Right ventricle myocardium inferior (tissue), 1 donor: ENCODE measurements around the gene CNTNAP2. TPM values are rescaled to one million over a fixed set of nuclear protein-coding genes. Genes with fewer than 3 reads are reported as not detected.

Experiments used
- ATAC-seq: fragments of 200-7000 bp; cut with Tn5 transposase; one replicate; pipeline ENCODE4 v1.9.1; 2020; ENCODE audit warnings: mild to moderate bottlenecking, moderate library complexity
- DNase-seq: peaks from one replicate; pipeline ENCODE4 v3.0.0; 2021; ENCODE audit errors: missing footprints
- intact Hi-C: fragments of 100-400 bp; cut with DNase I; formaldehyde crosslinking; loops from one replicate; pipeline ENCODE4 v1.11.0; 2022
- total RNA-seq: library from RNA; stranded (reverse); fragmentation: NEBNext Ultra II Directional; extraction: Animal tissue kit (Norgen Biotek cat#: 25700); gene quantifications from one replicate; pipeline ENCODE4 v1.2.1, GENCODE V29; 2021
- donor health status: DM: no; HTN: yes; CAD: no; lungs with severe emphysema.

The CNTNAP2 gene
- total RNA-seq, 1 donor from 2014 or later, result 0.65 TPM

DNA sequence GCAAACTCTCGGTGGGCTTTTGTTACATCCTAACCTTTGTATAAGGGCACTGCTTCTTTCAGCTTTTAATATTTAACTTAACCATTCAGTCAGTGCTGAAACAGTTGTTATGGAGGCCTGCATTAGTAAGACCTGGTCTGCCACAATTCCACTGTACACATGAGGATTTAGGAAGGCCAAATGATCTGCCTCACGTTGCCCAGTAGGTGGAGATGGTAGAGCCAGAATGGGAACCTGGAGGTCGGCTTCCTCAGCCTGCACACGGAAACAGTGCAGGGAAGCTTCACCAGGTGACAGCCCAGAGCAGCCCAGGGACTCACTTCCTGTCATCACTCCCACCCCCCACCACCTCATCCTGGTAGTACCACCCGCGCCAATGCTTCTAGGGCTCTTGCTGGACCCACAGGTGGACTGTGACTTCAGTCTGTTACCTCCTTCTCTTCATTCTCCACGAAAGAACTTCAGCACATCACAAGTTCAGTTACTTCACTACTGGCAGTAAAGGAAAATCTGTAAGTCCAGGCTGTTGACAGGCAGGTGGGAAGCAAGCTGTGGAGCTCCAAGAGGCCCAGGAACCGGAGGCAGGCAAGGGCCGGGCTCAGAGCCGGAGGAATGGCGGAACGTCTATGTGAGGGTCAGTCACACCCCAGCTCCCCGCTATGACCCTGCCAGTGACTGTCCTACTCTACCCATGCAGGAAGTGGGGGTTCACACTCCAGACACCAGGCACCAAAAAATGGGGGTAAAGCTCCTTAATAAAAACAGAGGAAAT is 1993.7 kb downstream of the CNTNAP2 start:
- DNase-seq (no peak), ATAC-seq (no peak)
- intact Hi-C loops, result loop anchor here (1.0 kb wide), 1 partner anchor 132 kb away; no protein-coding TSS in a partner anchor

DNA sequence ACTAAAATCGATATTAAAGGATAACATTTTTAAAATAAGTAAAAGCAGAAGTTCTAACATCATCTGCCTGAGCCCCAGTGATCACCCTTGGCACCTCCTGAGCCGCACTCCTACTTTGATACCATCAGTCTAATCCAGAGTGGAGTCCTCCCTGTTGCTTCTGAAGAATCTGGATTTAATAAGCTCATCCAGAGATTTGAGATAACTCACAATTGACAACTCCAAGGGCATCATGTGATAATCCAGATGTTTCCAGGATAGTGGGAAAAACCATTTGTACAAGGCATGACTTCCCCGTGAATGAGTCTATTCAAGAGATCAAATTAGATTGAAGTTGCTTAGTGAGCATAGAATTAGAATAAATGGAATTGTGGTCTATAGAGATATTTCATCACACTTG is 1998.2 kb downstream of the CNTNAP2 start:
- no peak for ATAC-seq
- DNase-seq, result no peak
- intact Hi-C loops, result no loop called here

DNA sequence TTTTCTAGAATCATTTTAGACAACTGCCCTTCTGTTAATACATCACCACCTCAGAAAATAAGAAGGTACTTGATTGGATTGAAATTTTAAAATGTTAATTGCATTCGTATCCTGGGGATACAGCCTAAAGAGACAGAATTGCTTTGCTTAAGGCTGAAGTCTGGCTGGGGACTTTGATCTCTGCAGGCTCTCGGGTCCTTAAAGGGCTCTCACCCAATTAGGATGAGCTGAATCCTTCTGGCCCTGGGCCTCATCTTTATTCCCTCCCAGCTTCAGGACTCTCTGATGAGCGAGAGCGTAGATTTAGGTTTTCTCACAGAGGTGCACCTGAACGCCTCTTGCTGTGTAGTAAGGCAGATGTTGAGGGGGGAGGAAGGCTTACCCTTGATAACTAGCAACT is 1998.7 kb downstream of the CNTNAP2 start:
- no peak for DNase-seq
- no peak for ATAC-seq
- intact Hi-C loops, result no loop called here

GRCh38 chr7:148116195-148116594 is 1999.6 kb downstream of the CNTNAP2 start:
- DNase-seq, result no peak
- ATAC-seq, result no peak
- intact Hi-C loops, result no loop called here

GRCh38 chr7:148116829-148117403 is 2000.3 kb downstream of the CNTNAP2 start:
- intact Hi-C loops, result no loop called here
- DNase-seq (no peak), ATAC-seq (no peak)

- ATAC-seq (no peak), DNase-seq (no peak)
- intact Hi-C loops, result no loop called here
Measured at GRCh38 chr7:148118371-148118770, 2001.8 kb downstream of the CNTNAP2 start.

GRCh38 chr7:148121401-148121800 is 2004.8 kb downstream of the CNTNAP2 start:
- no peak for ATAC-seq
- intact Hi-C loops, result no loop called here
- DNase-seq, result no peak

DNA sequence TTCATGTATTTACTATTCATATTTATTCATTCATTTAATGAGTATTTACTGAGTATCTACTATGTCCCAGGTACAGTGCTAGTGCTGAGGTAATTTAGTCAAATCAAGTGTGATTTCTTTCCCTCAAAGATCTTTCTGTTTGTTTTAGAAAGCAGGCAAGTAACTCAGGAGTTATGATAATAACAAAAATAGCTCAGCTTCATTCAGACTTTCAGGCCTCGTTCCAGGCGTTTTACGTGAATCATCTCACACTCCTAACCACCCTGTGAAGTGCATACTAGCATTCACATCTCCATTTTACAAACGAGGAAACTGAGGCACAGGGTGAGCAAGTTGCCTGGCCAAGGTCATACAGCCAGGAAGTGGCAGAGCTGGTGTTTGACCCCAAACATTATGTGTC is 2005.2 kb downstream of the CNTNAP2 start:
- ATAC-seq, result no peak
- DNase-seq, result no peak
- intact Hi-C loops, result no loop called here

DNA sequence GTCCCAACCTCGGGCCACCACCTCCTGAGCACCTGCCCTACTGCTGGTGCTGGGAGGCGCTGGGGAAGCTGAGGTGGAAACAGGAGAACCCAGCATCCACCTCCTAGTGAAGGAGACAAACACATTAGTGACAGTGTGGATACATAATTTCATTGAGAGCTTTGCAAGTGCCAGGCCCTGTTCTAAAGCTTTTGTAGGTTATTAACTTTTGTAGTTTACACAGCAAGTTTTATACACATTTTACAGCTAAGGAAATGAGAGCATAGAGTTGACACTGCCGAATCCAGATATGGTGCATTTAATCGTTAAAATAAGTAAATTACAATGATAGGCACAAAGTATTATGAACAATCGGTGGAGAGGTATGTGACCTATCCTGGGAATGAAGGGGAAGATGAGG is 2007.9 kb downstream of the CNTNAP2 start:
- ATAC-seq, result no peak
- intact Hi-C loops, result no loop called here
- no peak for DNase-seq

GRCh38 chr7:148127374-148127773 is 2010.8 kb downstream of the CNTNAP2 start:
- intact Hi-C loops, result no loop called here
- ATAC-seq (no peak), DNase-seq (no peak)

DNA sequence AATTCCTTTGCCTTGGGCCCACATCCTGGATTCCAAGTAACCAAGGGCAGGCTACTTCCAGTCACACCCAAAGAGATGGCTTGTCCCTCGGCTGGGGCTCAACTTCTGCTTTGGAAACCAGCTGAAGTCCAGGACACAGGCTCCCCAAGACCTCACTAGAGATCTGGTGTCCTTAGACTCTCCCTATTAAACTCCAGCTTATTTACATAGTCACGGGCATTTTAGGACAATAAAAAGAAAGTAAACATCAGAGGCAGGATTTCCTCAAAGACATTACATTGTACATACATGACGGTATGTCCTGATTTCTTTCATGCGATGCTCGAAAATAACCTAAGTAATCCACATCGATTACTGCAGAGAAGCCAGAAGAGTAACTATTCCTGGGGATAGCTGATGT is 2012.4 kb downstream of the CNTNAP2 start:
- intact Hi-C loops, result no loop called here
- no peak for DNase-seq
- ATAC-seq, result no peak

GRCh38 chr7:148135116-148135515 is 2018.5 kb downstream of the CNTNAP2 start:
- intact Hi-C loops, result no loop called here
- no peak for DNase-seq
- no peak for ATAC-seq

- no peak for DNase-seq
- intact Hi-C loops, result no loop called here
Measured at GRCh38 chr7:148135997-148136396, 2019.4 kb downstream of the CNTNAP2 start.

GRCh38 chr7:148142660-148143248 is 2026.2 kb downstream of the CNTNAP2 start:
- ATAC-seq (no peak), DNase-seq (no peak)
- intact Hi-C loops, result no loop called here

More at GRCh38 chr7:148135997-148136396, 2019.4 kb downstream of the CNTNAP2 start:
- no peak for ATAC-seq

DNA sequence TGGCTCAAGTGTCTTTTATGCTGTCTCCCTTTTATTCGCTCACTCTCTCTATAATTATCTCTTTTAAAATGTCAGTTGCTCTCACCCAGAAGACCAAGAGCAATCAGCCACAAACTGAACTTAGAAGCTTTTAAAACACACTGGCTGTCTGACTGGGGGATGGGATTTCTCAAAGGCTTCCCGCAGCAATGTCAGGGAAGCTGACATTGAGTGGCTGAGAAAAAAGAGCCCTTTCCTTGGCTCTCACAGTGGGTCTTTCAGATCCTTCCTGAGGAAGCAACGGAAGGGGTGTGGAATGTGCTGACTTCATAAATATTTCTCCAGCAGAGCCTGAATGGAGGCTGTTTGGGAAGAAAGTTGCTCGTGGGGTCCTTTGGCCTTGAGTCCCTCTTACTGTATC is 2028.2 kb downstream of the CNTNAP2 start:
- DNase-seq (no peak), ATAC-seq (no peak)
- intact Hi-C loops, result no loop called here

- ATAC-seq, result no peak
- no peak for DNase-seq
- intact Hi-C loops, result no loop called here
Measured at GRCh38 chr7:148146346-148146745, 2029.7 kb downstream of the CNTNAP2 start.

- intact Hi-C loops, result no loop called here
- DNase-seq, result no peak
- no peak for ATAC-seq
Measured at GRCh38 chr7:148147438-148147837, 2030.8 kb downstream of the CNTNAP2 start.

DNA sequence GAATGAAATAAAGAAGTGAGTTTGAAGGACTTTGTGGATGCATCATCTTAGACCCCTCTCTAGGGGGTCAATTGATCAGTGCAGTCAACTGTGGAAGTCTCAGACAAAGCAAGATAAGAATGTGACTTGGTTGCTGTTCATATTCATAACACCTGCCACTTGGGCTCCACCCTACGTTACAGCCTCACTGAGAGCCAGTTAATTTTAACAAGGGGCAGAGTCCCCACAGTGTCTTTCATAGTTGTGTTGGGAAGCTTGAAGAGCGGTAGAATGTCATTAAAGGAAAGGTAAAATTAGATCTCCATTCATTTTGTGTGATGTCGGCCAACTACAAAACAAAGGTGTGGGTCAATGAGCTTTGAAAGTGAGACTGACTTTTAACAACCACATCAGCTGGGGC is 2031.9 kb downstream of the CNTNAP2 start:
- intact Hi-C loops, result no loop called here
- no peak for ATAC-seq
- DNase-seq, result no peak

GRCh38 chr7:148149730-148150129 is 2033.1 kb downstream of the CNTNAP2 start:
- DNase-seq (no peak), ATAC-seq (no peak)
- intact Hi-C loops, result no loop called here

GRCh38 chr7:148151778-148152177 is 2035.2 kb downstream of the CNTNAP2 start:
- intact Hi-C loops, result no loop called here
- ATAC-seq (no peak), DNase-seq (no peak)
